HG03064 (cell line): ENCODE data around the gene ZFHX3.

Experiments
- ATAC-seq: cut with Tn5 transposase; IDR thresholded peaks from one replicate; pipeline ENCODE4 v1.9.1; 2021; ENCODE audit warnings: low read depth; ENCODE audit not compliant: unreplicated experiment

The ZFHX3 gene

GRCh38 chr16:73069581-73070262 is 21.8 kb upstream of the ZFHX3 start:
- ATAC-seq = no peak

- no peak for ATAC-seq
These were observed 20.8 kb upstream of the ZFHX3 start for GRCh38 chr16:73068541-73069401.

- no peak for ATAC-seq
These were observed 20.0 kb upstream of the ZFHX3 start for GRCh38 chr16:73067671-73068540.

- ATAC-seq = no peak
These were observed 19.2 kb upstream of the ZFHX3 start for GRCh38 chr16:73066927-73067670.

DNA sequence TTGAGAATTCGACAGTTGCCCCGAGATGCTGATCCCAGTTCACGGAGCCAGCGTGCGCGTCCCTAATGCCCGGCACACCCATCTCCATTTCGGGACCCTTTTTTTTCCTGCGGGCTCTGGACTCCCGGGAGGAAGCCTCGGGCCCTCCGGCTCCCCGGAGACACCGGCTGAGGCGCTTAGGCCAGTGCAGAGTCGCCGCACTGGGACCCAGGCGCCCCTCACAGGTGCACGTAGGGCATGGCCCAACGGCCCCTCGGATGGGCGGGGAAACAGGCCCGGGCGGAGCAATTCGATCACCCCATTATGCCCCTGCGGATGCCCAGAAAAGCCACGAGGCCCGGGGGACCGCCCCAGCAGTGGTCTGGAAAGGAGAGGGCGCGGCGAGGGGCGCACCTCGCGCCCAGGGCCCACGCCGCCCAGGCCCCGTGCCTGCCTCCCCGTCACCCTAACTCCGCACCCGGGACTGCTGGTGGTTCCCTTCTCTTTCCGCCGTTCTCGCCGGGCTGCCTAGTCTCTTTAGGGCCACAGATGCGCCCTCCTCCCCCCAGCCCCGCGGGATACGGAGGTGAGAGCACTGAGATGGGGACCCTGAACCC is 18.5 kb upstream of the ZFHX3 start:
- no peak for ATAC-seq

DNA sequence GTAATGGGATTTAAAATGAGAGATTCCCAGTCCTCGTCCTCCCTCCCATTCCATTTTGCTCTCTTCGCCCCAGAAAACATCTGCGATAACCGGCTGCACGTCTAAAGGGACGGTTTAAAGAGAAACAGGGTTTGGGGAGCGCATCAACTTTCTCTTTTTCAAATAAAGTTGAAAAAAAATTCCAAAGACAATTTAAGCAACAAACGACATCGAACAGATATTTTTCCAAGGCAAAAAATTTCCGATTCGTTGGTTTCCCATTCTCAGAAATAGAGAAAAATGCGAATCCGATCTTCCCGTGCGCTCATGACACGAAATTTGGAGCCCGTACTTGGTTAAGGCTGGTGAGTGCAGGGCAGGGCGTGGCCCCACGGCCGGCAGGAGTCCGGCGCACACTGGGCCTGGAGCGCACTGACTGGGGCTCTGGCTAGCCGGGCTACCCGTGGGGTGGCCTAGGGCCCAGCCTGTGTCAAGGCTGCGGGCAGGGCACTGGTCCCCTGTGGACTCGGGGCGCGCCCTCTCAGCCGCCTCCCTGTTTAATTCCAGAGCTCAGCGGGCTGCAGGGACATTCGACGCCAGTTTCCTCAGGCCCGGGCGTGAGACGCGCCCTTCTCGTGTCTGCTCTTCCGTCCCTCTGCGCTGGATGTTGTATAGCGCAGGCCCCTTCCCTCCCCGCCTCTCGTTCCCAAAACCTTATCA is 17.9 kb upstream of the ZFHX3 start:
- ATAC-seq = no peak

- no peak for ATAC-seq
These were observed 17.1 kb upstream of the ZFHX3 start for GRCh38 chr16:73064994-73065545.

DNA sequence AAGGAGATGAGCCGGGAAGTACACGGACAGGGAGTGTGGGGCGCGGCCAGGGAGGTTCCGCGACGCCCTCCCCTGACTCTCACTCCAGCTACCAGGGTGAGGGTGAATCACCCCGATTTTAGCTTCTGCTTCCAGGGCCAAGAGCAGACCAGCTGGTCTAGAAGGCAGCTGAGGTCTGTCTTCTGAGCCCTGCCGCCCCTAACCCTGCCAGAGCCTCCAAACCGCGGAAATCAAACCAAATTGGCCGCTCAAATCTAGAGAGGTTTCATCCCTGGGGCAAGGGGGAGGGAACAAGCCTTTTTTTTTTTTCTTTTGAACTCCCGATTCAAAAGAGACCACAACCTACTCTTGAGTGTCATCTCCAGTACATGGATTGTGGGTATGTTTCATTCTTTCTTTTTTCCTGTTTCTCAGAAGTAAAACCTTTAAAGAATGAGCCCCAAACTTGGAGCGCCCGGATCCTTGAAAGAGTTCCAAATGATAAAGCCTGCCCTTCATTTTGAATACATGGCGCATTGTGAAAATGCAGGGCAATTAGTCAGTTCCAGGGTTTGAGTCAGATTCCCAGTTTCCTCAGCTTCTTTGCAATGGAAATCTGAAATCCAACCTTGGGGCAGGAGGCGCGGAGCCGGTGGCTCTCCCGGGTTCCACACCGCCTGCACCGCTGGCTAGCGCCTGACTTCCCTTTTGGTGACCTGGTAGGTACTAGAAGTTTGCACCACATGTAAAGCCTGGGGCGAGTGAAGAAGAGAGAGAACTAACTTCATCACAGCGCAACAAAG is 16.5 kb upstream of the ZFHX3 start:
- no peak for ATAC-seq

- ATAC-seq = no peak
These were observed 15.9 kb upstream of the ZFHX3 start for GRCh38 chr16:73063854-73064211.

GRCh38 chr16:73062743-73063733 is 15.1 kb upstream of the ZFHX3 start:
- ATAC-seq = no peak

DNA sequence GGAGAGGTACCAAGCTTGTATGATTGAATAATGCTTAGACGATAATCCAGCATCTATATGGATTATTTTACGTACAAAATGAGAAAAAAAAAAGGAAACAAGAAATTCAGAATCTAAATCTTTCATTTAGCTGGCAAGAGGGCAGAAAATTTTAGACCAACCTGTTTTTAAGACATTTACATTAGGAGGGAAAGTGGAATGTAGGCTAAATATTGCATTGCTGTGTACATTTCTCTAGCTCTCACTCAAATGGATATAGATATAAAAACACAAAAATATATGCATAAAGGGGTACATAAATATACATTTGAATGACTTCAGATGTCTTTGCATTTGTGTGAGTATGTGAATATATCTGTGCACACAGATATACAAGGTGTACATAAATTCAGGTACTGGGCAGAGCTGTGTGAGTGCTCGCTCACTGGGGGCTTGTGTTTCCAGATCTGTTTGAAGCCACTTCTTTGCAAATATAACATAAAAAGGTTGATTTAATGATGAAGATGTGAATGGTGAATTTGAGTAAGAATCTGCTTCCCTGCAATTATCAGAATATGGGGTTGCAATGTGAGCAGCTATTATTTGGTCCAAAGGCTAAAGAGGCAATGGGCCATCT is 14.2 kb upstream of the ZFHX3 start:
- ATAC-seq = no peak

DNA sequence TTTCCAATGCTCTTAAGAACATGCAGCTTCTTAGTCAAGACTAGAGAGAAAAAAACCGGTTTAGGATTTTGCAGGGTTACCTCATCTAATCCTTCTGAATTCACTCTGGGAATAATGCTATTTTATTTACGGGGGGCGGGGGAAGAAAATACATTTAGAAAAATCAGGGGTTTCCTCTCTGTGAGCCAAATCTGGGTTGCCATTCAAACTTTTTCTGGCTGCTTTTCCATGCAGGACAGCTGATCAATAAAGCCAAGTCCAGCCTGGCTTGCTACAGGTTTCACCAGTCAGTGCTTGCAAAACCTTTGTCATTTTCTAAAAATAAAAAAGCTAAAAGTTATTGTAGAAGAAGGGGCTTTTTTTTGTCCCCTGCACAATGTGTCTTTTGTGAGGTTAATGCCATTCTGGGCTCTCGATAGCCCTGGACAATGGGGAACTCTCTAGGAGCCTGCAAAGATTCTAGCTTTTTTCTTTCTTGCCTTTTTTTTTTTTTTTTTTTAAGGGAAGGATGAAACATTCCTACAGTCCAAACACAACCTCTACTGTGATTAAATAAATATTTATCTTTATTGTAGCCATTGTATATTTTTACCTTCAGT is 13.1 kb upstream of the ZFHX3 start:
- no peak for ATAC-seq

- ATAC-seq = no peak
These were observed 12.1 kb upstream of the ZFHX3 start for GRCh38 chr16:73059779-73060615.

- peak; percentile 29 for ATAC-seq
These were observed 10.9 kb upstream of the ZFHX3 start for GRCh38 chr16:73058616-73059409.

GRCh38 chr16:73058221-73058615 is 10.3 kb upstream of the ZFHX3 start:
- peak; percentile 78 for ATAC-seq
